A549 (cell line): ENCODE measurements around the gene TNRC6C. TPM values are rescaled to one million over a fixed set of nuclear protein-coding genes. Genes with fewer than 3 reads are reported as not detected.
A peak's percentile ranks its signal among the peaks of the same experiment; 100 is the strongest.
"Not testable (repeated sequence)": the region's sequence is repeated elsewhere in the genome, so short reads cannot be mapped to it uniquely, and the experiment has no call there.

Experiments
- ATAC-seq, 2 experiments: fragments of 200-7000 bp in 1 of 2; fragments of >200 bp in 1 of 2; cut with Nextera tagmentation in 1 of 2; cut with Tn5 transposase in 1 of 2; 3 replicates each; pipeline versions ENCODE4 v1.8.0 to v1.9.1; 2018 to 2020; ENCODE audit warnings: mild to moderate bottlenecking in 1 of 2, moderate library complexity in 1 of 2
- CTCF ChIA-PET: fragments of 300-600 bp; sonication (Branson Sonifier 250); formaldehyde crosslinking; extraction: SDS; loops from one replicate; lab custom pipeline; 2021; ENCODE audit warnings: antibody characterized with exemption, inconsistent platforms; lab: Yijun Ruan, JAX
- POLR2A ChIA-PET: fragments of 350-600 bp; formaldehyde crosslinking; extraction: SDS; loops from one replicate; lab custom pipeline; 2021; ENCODE audit warnings: antibody characterized with exemption, inconsistent platforms; lab: Yijun Ruan, JAX
- DNase-seq, 2 experiments: peaks; one replicate each; pipeline versions ENCODE4 v3.0.0 to v3.0.0-alpha.2; 2011 to 2016; ENCODE audit warnings: low read depth in 1 of 2, low spot score in 1 of 2
- FAIRE-seq: peaks from 2 replicates; lab custom pipeline; 2011; peaks lifted over from hg19 to GRCh38; lab: Jason Lieb, UNC
- H3K27ac ChIP-seq, 2 experiments: fragments of >200 bp; sonication (Bioruptor Twin); formaldehyde crosslinking; 3 replicates each; pipeline ENCODE4 v1.5.1; 2016 to 2017
- H3K4me1 ChIP-seq: fragments of >200 bp; sonication (Bioruptor Twin); formaldehyde crosslinking; 3 replicates; pipeline ENCODE4 v1.6.1; 2016
- H3K4me2 ChIP-seq: fragments of >200 bp; sonication (Bioruptor Twin); formaldehyde crosslinking; 3 replicates; pipeline ENCODE4 v1.6.1; 2016
- H3K4me3 ChIP-seq: fragments of >200 bp; sonication (Bioruptor Twin); formaldehyde crosslinking; 3 replicates; pipeline ENCODE4 v1.5.1; 2016
- H3K9me3 ChIP-seq: fragments of >200 bp; sonication (Bioruptor Twin); formaldehyde crosslinking; 3 replicates; pipeline ENCODE4 v1.6.1; 2016
- CBX8 ChIP-seq: fragments of 200-600 bp; sonication (generic); IDR thresholded peaks from 2 replicates; pipeline ENCODE4 v1.6.1; 2016
- EHF ChIP-seq: fragments of 250-450 bp; sonication (Bioruptor Pico); IDR thresholded peaks from 2 replicates; pipeline ENCODE4 v1.5.0; 2020; ENCODE audit warnings: mild to moderate bottlenecking
- FOSB ChIP-seq: fragments of 250-450 bp; sonication (Bioruptor Pico); IDR thresholded peaks from 2 replicates; pipeline ENCODE4 v1.5.0; 2020; ENCODE audit warnings: mild to moderate bottlenecking, moderate library complexity
- FOSL2 ChIP-seq, 2 experiments: fragments of 450-650 bp in 1 of 2; fragments of >200 bp in 1 of 2; sonication (Bioruptor Twin) in 1 of 2; formaldehyde crosslinking; IDR thresholded peaks; 2 replicates each; pipeline versions ENCODE4 v1.5.0 to v1.6.1; 2016 to 2020; ENCODE audit warnings: mild to moderate bottlenecking in 1 of 2, moderate library complexity in 1 of 2
- FOXS1 ChIP-seq: fragments of 250-450 bp; sonication (Bioruptor Pico); IDR thresholded peaks from 2 replicates; pipeline ENCODE4 v1.5.0; 2020; ENCODE audit warnings: mild to moderate bottlenecking, moderate library complexity
- HDAC2 ChIP-seq: fragments of 200-600 bp; sonication (generic); IDR thresholded peaks from 2 replicates; pipeline ENCODE4 v1.6.1; 2016
- JUNB ChIP-seq: fragments of >200 bp; sonication (Bioruptor Twin); formaldehyde crosslinking; IDR thresholded peaks from 2 replicates; pipeline ENCODE4 v1.6.1; 2016
- KDM1A ChIP-seq: fragments of 200-600 bp; sonication (generic); IDR thresholded peaks from 2 replicates; pipeline ENCODE4 v1.6.1; 2016; ENCODE audit warnings: low read depth, mild to moderate bottlenecking
- MAZ ChIP-seq: fragments of 150-350 bp; IDR thresholded peaks from 2 replicates; pipeline ENCODE4 v1.6.1; 2014; ENCODE audit warnings: antibody characterized with exemption, low read depth, low read length, borderline replicate concordance
- MYC ChIP-seq: IDR thresholded peaks from 2 replicates; pipeline ENCODE4 v1.6.1; 2012; ENCODE audit warnings: mild to moderate bottlenecking, inconsistent platforms, low read length, improper control_type of control experiment, borderline replicate concordance
- NPAS2 ChIP-seq: fragments of 250-450 bp; sonication (Bioruptor Pico); IDR thresholded peaks from 2 replicates; pipeline ENCODE4 v1.8.0; 2022; ENCODE audit warnings: mild to moderate bottlenecking, moderate library complexity, borderline replicate concordance
- PHF8 ChIP-seq: fragments of 200-600 bp; sonication (generic); IDR thresholded peaks from 2 replicates; pipeline ENCODE4 v1.6.1; 2016; ENCODE audit warnings: low read depth, mild to moderate bottlenecking, antibody characterized with exemption, moderate library complexity, borderline replicate concordance
- POLR2A ChIP-seq: IDR thresholded peaks from 2 replicates; pipeline ENCODE4 v1.6.1; 2012; ENCODE audit warnings: mild to moderate bottlenecking, low read length
- TP53 ChIP-seq: fragments of 250-450 bp; sonication (Bioruptor Pico); IDR thresholded peaks from 2 replicates; pipeline ENCODE4 v1.5.0; 2021; ENCODE audit warnings: mild to moderate bottlenecking, moderate library complexity
- ZC3H11A ChIP-seq: fragments of 450-650 bp; IDR thresholded peaks from 2 replicates; pipeline ENCODE4 v1.6.1; 2014; ENCODE audit warnings: antibody characterized with exemption, mild to moderate bottlenecking
- WGBS: methylation state at CpG from one replicate; pipeline ENCODE4 v1.1.6; 2017; ENCODE audit errors: missing lambda C conversion rate; 5-methylcytosine and 5-hydroxymethylcytosine counted together
- polyA plus RNA-seq, 4 experiments: library from polyadenylated mRNA; depleted of rRNA in 3 of 4; stranded (reverse); fragments of >200 nt; fragmentation: RNase III in 1 of 4; extraction: RNeasy Plus Mini Kit Qiagen cat#74134 plus additional on column Dnase treatment in 1 of 4; gene quantifications; 2 replicates in 3 of 4; 3 replicates in 1 of 4; pipeline ENCODE4 v1.2.3, GENCODE V29; 2011 to 2017
- TF ChIP-seq, protein P1 (sequence below): fragments of 450-650 bp; IDR thresholded peaks from 2 replicates; pipeline ENCODE4 v1.6.1; 2014; ENCODE audit warnings: antibody characterized with exemption
- TF ChIP-seq, protein P2 (sequence below): fragments of >200 bp; sonication (Bioruptor Twin); formaldehyde crosslinking; IDR thresholded peaks from 3 replicates; pipeline ENCODE4 v1.5.1; 2016
- TF ChIP-seq, protein P3 (sequence below): fragments of 250-450 bp; sonication (Bioruptor Pico); IDR thresholded peaks from 2 replicates; pipeline ENCODE4 v1.5.0; 2021; ENCODE audit warnings: mild to moderate bottlenecking, moderate library complexity, borderline replicate concordance

TNRC6C gene
- polyA plus RNA-seq, 2 of the 4 experiments (the other 2 are of a cell fraction), result 1.3 to 1.9 TPM

DNA sequence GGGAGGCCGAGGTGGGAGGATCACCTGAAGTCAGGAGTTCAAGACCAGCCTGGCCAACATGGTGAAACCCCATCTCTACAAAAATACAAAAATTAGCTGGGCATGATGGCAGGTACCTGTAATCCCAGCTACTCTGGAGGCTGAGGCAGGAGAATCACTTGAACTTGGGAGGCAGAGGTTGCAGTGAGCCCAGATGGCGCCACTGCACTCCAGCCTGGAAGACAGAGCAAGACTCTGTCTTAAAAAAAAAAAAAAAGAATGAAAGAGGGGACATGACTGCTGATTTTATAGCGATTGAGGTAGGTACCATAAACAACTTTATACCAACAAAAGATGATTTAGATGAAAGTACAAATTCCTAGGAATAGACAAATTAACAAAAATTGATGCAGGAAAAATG, 13.8 kb downstream of the TNRC6C start:
- TF ChIP-seq CBX8, result 0 out of 2 replicates have a peak, but pooled peaks have one; percentile 55
- not testable (repeated sequence) for H3K4me3 ChIP-seq, H3K27ac ChIP-seq, ATAC-seq, H3K4me1 ChIP-seq, H3K4me2 ChIP-seq, FAIRE-seq, H3K9me3 ChIP-seq, DNase-seq
- CTCF ChIA-PET, result interaction anchor here (0.6 to 3.0 kb wide), 8 partner anchors 9 to 430 kb away, joined by 3 to 12 read pairs (median 4); partner anchors contain the start of gene TNRC6C
- POLR2A ChIA-PET, result interaction anchor here (7.2 kb wide), 1 partner anchor 14 kb away, joined by 60 read pairs; the partner anchor contains the start of gene TNRC6C
- 13% methylated on average over 3 of the region's 3 CpGs for WGBS

- no peak for ATAC-seq
- ChIA-PET POLR2A (interaction anchor here (1.0 to 7.2 kb wide), 2 partner anchors 8 to 16 kb away, joined by 3 to 60 read pairs; partner anchors contain the start of gene TNRC6C), CTCF (no interaction called here)
- Histone ChIP-seq H3K9me3 (no peaks in the 10 kb centered on the region), H3K4me1 (no peaks in the 10 kb centered on the region), H3K4me2 (no peak overlapping the region), H3K4me3 (no peak overlapping the region), H3K27ac (no peak overlapping the region)
- no peak for DNase-seq
- peak; percentile 77 for FAIRE-seq
- TF ChIP-seq TP53 (CRISPR knock-in tag) (no peak), ZC3H11A (no peak), FOSL2 (IDR thresholded peaks at IDR 0.05) (no peak), FOSL2 (CRISPR knock-in tag; IDR thresholded peaks at IDR 0.05) (no peak), POLR2A (no peak), KDM1A (no peak), NPAS2 (no peak), FOXS1 (CRISPR knock-in tag) (no peak), FOSB (no peak), HDAC2 (no peak)
- TF ChIP-seq, protein P1, sequence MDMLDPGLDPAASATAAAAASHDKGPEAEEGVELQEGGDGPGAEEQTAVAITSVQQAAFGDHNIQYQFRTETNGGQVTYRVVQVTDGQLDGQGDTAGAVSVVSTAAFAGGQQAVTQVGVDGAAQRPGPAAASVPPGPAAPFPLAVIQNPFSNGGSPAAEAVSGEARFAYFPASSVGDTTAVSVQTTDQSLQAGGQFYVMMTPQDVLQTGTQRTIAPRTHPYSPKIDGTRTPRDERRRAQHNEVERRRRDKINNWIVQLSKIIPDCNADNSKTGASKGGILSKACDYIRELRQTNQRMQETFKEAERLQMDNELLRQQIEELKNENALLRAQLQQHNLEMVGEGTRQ, result no peak
- TF ChIP-seq, protein P2, sequence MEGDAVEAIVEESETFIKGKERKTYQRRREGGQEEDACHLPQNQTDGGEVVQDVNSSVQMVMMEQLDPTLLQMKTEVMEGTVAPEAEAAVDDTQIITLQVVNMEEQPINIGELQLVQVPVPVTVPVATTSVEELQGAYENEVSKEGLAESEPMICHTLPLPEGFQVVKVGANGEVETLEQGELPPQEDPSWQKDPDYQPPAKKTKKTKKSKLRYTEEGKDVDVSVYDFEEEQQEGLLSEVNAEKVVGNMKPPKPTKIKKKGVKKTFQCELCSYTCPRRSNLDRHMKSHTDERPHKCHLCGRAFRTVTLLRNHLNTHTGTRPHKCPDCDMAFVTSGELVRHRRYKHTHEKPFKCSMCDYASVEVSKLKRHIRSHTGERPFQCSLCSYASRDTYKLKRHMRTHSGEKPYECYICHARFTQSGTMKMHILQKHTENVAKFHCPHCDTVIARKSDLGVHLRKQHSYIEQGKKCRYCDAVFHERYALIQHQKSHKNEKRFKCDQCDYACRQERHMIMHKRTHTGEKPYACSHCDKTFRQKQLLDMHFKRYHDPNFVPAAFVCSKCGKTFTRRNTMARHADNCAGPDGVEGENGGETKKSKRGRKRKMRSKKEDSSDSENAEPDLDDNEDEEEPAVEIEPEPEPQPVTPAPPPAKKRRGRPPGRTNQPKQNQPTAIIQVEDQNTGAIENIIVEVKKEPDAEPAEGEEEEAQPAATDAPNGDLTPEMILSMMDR, result no peak
- WGBS, result 56% methylated on average over 2 of the region's 2 CpGs
These were observed 15.4 kb downstream of the TNRC6C start for GRCh38 chr17:77973953-77974352.

DNA sequence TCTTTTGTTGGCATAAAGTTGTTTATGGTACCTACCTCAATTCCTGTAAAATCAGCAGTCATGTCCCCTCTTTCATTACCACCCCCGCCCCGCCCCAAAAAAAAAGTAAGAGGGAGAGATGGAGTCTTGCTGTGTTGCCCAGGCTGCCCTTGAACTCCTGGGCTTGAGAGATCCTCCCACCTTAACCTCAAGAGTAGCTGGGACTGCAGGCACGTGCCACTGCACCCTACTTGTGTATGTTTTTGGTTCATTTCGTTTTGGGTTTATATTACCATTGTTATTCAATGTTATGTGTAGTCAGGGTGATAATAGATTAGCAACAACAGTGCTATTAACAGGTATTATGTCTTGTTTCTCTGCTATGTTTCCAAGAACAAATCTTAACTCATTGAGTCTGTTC, 15.9 kb downstream of the TNRC6C start:
- peak; percentile 7 for FAIRE-seq
- Histone ChIP-seq H3K4me2 (no peak overlapping the region), H3K9me3 (no peaks in the 10 kb centered on the region), H3K4me3 (no peak overlapping the region), H3K27ac (no peak overlapping the region), H3K4me1 (no peaks in the 10 kb centered on the region)
- TF ChIP-seq JUNB (no peak), MYC (no peak), MAZ (no peak), CBX8 (peak; percentile 71; the same call in 1 of the 2 replicates), POLR2A (no peak), EHF (no peak), PHF8 (no peak)
- TF ChIP-seq, protein P3, sequence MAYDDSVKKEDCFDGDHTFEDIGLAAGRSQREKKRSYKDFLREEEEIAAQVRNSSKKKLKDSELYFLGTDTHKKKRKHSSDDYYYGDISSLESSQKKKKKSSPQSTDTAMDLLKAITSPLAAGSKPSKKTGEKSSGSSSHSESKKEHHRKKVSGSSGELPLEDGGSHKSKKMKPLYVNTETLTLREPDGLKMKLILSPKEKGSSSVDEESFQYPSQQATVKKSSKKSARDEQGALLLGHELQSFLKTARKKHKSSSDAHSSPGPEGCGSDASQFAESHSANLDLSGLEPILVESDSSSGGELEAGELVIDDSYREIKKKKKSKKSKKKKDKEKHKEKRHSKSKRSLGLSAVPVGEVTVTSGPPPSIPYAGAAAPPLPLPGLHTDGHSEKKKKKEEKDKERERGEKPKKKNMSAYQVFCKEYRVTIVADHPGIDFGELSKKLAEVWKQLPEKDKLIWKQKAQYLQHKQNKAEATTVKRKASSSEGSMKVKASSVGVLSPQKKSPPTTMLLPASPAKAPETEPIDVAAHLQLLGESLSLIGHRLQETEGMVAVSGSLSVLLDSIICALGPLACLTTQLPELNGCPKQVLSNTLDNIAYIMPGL (CRISPR knock-in tag), result no peak
- no peak for DNase-seq
- 11% methylated on average over 4 of the region's 4 CpGs for WGBS
- ChIA-PET CTCF (no interaction called here), POLR2A (interaction anchor here (1.0 to 7.2 kb wide), 2 partner anchors 9 to 16 kb away, joined by 3 to 60 read pairs; partner anchors contain the start of gene TNRC6C)
- ATAC-seq, result no peak

- not testable (repeated sequence) for FAIRE-seq, DNase-seq, H3K4me3 ChIP-seq, H3K9me3 ChIP-seq, H3K4me2 ChIP-seq, H3K4me1 ChIP-seq, ATAC-seq, H3K27ac ChIP-seq
- ChIA-PET POLR2A (interaction anchor here (0.7 kb wide), 1 partner anchor 24 kb away, joined by 5 read pairs; the partner anchor contains the start of gene TNRC6C), CTCF (interaction anchor here (1.2 to 3.3 kb wide), 3 partner anchors 10 to 31 kb away, joined by 3 to 15 read pairs (median 4); no protein-coding TSS in a partner anchor)
- WGBS, result 61% methylated on average over 6 of the region's 6 CpGs
These were observed 23.9 kb downstream of the TNRC6C start for GRCh38 chr17:77982430-77982829.
